Fibroblast of lung (primary cell): ENCODE data around the gene PRODH2.

Experiments used
- EZH2 ChIP-seq: IDR thresholded peaks from 2 replicates; pipeline ENCODE4 v1.5.1; 2012; ENCODE audit warnings: low read length, control low read depth, mild to moderate bottlenecking; ENCODE audit errors: missing control alignments
- TF ChIP-seq, protein P1 (sequence below), 2 donors: IDR thresholded peaks in 1 of 2; conservative IDR thresholded peaks in 1 of 2; 1 replicate in 1 of 2; 2 replicates in 1 of 2; pipeline ENCODE4 v1.5.1; 2011 to 2012; ENCODE audit warnings: low read length in 2 of 2, control low read depth in 1 of 2, inconsistent platforms in 1 of 2, low read depth in 1 of 2, mild to moderate bottlenecking in 1 of 2

DNA sequence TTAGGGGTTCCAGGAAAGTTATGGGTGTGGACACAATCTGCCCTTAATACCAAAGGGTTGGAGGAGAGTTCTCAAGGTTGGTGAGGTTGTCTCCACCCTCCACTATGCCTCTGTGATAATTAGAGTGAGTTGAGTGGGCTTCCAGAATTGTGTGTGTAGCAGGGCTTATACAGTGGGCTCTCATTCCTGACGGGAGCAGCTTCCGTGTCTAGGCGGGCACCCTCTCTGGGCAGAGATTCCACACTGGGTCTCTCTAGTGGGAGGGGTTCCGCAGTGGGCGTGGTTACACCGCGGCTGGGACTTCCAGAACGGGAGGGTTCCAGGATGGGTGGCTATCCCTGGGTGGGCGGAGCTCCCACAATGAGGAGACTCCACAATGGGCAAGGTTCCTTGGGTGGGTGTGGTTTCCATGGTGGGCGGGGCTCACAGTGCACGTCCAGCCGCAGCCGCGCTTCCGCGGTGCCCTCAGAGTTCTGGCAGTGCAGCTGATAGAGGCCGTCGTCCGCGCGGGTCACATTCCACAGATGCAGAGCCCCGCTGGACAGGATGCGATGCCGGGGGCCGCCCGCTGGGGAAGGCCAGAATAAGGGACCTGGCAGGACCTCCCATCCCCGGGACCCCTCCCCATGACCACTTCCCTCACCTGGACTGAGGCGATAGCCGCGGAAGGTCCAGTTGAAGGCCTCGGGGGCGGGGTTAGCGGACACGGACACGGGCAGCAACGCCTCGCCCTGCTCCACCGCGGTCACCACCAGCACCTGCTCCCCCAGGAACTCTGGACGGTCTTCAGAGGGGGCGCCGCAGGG is 31.2 kb upstream of the PRODH2 start:
- TF ChIP-seq, protein P1, sequence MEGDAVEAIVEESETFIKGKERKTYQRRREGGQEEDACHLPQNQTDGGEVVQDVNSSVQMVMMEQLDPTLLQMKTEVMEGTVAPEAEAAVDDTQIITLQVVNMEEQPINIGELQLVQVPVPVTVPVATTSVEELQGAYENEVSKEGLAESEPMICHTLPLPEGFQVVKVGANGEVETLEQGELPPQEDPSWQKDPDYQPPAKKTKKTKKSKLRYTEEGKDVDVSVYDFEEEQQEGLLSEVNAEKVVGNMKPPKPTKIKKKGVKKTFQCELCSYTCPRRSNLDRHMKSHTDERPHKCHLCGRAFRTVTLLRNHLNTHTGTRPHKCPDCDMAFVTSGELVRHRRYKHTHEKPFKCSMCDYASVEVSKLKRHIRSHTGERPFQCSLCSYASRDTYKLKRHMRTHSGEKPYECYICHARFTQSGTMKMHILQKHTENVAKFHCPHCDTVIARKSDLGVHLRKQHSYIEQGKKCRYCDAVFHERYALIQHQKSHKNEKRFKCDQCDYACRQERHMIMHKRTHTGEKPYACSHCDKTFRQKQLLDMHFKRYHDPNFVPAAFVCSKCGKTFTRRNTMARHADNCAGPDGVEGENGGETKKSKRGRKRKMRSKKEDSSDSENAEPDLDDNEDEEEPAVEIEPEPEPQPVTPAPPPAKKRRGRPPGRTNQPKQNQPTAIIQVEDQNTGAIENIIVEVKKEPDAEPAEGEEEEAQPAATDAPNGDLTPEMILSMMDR (conservative IDR thresholded peaks at IDR 0.05 in 1 of 2, IDR thresholded peaks at IDR 0.05 in 1 of 2; ENCODE audit: low read depth in 1 of 2, low read length in 2 of 2), result no peak
- TF ChIP-seq EZH2, result no peak
